Glomerular endothelial cell (primary cell): ENCODE measurements around the gene RTP5. TPM values are rescaled to one million over a fixed set of nuclear protein-coding genes. Genes with fewer than 3 reads are reported as not detected.

Source experiments
- DNase-seq: peaks from one replicate; pipeline ENCODE4 v3.0.0-alpha.2; 2011; ENCODE audit warnings: low read depth, low spot score; ENCODE audit errors: extremely low read depth
- total RNA-seq: library from RNA; depleted of rRNA; stranded (reverse); fragments of >200 nt; gene quantifications from 2 replicates; pipeline ENCODE4 v1.2.3, GENCODE V29; 2015

RTP5 gene
- total RNA-seq, 1 donor from 2014 or later: not detected

GRCh38 chr2:241843321-241844065 lies 26.0 kb upstream of the RTP5 start:
- DNase-seq: no peak

DNA sequence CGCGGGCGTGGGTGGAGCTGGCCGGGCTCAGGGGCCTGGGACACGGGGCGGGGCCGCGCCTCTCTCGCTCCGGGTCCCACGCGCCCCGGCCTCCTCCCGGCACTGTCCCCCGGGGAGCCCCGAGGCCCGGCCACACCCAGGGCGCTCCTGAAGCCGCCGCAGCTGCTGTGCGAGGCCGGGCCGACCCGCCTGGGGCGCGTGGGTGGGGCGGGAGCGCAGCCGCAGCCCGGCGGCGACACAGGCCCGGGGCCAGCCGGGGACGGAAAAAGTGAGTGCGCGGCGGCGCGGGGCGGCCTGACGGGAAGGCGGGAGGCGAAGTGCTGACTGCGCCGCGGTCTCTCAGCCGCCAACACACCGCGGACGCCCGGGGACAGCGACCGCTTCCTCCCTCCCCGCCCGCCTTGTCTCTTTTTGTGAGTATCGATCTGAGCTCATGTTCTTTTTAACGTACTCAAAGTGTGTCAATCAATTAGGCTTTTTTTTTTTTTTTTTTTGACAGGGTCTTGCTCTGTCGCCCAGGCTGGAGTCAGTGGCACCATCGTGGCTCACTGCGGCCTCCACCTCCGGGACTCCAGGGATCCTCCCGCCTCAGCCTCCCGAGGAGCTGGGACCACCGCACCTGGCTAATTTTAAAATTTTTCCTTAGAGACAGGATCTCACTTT lies 25.3 kb upstream of the RTP5 start:
- no peak for DNase-seq

- no peak for DNase-seq
Measured at GRCh38 chr2:241844831-241845578, 24.5 kb upstream of the RTP5 start.

DNA sequence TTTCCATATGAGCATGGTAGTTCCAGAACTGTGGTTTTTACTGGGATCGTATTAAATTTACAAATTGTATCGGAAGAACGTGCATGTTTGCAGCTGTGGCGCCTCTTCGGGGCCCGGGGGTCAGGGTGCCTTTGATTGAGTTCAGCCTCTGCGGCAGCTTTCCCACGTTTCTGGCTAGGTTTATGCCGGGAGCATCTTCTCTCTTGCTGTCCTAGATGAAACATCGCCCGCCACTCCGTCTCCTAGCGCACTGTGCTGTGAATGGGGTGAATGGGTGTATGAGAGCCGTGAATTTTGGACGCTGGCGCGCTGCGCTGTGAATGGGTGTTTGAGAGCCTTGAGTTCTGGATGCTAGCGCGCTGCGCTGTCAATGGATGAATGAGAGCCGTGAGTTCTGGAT lies 23.1 kb upstream of the RTP5 start:
- DNase-seq: no peak

DNA sequence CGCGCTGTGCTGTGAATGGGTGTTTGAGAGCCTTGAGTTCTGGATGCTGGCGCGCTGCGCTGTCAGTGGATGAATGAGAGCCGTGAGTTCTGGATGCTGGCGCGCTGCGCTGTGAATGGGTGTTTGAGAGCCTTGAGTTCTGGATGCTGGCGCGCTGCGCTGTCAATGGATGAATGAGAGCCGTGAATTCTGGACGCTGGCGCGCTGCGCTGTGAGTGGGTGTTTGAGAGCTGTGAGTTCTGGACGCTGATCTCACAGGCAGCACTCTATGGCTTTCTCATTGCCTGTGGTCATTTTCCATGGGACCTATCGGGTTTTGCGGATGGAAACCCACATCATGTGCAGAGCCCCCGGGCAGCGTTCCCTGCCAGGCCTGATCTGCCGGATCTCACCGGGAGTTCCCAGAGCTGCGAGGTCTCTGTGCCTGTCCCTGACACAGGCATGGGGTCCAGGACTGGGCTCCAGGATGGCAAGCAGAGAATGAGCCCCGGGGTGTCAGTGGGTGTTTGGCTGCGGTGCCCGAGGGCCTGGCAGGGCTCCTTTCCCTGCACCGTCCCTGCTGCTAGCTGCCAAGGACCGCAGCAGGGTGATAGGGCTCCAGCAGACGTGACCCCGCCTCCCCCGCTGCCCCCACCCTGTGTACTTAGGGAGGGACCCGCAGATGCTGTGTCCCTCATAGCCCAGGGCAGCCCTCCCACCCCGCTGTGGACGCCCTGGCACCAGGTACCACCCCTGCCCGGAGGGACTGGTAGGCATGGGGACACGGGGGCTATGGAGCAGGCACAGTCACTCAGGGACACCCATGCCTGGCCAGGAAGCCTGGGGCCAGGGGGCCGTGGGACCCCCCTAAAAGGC lies 20.5 kb upstream of the RTP5 start:
- no peak for DNase-seq

DNA sequence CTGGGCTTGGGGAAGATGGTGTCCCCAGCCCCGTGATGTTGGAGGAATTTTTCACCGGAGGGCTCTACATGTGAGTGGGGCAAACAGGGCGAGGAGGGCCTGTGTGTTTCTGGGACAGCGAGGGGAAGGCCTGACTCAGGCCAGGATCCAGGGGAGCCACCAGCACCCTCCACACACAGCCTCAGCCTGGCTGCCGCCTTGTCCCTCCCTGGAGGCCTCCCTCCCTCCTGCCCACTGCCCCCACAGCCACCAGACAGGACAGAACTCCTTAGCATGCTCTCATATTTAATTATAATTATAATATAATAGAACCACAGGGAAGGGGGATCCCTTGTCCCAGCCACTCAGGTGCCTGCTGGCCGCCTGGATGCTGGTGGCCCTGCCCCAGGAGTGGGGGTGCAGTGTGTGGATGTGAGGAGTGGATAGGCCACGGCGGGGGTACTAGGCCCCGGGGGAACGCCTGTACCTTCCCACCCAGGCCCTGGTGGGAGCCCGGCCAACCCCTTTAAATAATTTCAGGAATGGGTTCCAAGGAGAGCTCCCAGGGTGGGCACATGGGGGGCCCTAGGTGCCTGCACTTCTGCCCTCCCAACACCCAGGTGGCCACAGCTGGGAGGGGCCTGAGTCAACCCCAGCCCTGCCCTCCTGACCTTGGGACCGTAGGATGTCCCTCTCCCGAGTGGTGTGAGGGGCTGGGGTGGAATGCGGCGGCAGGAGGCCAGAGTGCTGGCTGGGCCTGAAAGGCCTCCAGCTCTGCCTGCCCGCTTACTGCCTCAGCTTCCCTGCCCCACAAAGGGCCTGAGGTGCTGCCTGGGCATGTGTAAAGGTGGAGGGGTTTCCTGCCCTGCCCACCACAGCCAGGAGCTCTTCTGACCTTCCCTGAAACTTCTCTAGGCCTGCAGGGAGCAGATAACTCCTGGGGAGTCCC lies 19.6 kb upstream of the RTP5 start:
- no peak for DNase-seq

DNA sequence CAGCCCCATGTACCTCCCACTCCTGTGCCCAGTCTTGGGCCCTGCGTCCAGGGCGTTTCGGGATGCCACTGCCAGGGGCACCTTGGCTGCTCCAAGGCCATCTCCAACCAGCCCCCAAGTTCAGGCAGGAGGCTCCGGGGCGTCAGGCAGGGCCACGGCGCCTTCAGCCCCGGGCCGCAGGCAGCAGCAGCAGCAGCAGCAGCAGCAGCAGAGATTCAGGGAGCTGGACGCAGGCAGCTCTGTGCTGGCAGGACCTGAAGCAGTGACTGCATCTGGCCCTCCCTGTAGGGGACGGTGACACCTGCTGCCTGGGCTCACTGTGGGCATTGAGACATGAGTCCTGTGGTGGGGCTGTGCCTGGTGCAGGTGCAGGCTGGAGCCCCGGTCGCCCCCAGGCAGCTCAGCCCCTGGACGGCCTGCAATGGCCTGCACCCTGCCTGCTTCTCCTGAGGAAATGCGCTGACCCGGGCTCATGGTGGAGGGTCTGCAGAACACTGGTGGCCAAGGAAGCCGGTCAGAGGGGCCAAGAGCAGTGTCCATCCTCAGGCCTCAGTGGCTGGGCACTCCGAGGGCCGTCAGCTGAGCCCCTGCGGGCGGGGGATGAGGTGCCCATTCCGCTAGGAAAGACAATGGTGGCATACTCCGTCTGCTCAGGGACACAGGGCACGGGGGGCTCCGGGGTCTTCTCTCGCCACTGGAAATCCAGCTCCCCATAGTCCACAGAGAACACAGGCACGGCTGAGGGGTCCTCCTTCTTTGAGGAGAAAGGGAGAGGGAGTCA lies 18.8 kb upstream of the RTP5 start:
- DNase-seq: no peak

DNA sequence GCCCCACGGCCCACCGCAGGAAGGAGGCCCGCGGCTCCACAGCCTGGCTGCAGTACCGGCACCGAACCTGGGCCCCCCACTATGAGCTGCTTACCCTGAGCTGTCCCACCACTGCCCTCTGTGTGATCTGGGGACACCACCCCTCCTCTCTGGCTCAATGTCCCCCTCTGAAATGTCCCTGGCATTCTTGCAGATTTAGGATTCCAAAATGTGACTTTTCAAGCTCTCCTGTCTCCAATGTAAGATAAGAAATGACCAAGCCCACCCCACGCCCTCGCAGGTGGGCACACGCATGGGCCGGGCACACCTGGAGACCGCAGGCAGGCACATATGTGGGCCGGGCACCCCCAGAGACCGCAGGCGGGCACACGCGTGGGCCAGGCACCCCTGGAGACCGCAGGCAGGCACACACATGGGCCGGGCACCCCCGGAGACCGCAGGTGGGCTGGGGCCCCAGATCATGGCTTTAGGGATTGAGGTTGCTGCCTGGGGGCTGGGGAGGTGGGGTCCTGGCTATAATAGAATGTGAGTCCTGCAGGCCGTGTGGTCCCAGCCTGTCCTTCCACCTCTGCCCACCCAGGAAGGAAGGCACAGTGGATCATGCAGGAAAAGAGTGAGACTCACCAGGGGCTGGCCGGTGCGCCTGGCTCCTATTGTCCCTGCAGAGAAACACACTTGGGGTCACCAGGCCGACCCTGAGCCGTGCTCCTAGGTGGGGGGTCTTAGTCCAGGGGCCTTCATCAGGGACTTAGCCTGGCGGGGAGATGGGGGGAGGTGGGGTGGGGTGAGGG lies 18.0 kb upstream of the RTP5 start:
- DNase-seq: no peak

DNA sequence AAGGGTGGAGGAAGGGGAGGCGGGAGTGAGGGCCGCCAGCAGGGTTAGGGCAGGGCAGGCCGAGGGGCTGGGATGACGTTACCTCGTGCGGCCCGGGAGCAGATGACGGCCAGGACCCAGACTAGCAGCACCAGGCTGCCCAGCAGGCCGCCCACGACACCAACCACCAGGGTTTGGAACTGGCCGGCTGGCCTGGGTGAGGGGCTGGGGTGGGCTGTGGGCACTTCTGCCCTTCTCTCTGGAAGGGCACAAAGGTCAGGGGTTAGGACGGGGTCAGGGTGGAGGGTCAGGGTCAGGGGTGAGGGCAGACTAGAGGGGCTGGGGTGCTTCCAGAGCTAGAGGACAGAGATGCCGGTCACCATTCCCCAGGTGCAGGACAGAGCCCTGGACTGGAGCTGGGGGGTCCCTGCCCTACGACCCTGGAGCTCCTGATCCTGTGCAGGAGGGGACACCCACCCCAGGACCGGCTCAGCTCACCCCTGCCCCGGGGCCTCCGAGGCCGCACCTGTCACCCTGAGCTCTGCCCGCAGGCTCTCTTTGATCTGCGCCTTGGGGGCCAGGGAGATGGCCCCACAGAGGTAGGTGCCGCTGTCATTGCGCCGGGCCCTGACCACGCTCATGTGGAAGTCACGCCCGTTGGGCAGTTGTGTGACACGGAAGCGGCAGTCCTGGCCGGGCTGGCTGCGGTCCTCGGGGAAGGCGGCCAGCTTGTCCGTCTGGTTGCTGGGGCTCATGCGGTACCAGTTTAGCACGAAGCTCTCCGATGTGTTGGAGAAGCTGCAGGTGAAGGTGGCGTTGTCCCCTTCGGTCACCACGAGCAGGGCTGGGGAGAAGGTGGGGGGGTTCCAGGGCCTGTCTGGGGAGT lies 17.2 kb upstream of the RTP5 start:
- no peak for DNase-seq

GRCh38 chr2:241852981-241853631 lies 16.4 kb upstream of the RTP5 start:
- no peak for DNase-seq

DNA sequence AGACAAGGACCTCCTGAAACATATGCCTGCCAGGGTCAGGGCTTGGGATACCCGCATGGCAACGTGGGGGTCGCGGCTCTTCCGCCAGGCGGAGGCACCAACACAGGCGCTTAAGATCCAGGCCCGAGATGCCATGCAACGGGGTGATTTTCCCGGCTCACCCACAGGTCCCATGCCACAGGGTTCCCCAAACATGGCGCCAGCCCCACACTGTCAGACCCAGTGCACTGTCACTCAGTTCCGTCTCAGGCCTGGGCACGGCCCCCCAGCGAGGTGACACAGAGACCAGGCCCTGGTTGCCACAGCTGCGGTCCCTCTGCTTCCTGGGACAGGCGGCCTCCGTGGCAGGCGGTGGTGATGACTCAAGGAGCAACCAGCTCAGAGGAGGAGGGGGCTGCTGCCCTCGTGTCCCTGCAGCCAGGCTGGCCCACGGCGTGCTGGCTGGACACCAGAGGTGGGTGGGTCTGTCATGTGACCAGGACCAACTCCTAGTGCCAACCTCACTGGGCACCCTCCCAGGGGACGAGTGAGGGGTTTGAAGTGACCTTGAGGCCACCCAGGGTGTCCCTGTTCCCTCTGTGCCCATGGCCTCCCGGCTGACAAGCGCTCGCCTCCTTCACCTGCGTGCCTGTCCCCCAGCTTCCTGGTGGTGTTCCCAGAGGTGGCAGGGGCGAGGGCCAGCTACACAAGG lies 15.7 kb upstream of the RTP5 start:
- no peak for DNase-seq

DNA sequence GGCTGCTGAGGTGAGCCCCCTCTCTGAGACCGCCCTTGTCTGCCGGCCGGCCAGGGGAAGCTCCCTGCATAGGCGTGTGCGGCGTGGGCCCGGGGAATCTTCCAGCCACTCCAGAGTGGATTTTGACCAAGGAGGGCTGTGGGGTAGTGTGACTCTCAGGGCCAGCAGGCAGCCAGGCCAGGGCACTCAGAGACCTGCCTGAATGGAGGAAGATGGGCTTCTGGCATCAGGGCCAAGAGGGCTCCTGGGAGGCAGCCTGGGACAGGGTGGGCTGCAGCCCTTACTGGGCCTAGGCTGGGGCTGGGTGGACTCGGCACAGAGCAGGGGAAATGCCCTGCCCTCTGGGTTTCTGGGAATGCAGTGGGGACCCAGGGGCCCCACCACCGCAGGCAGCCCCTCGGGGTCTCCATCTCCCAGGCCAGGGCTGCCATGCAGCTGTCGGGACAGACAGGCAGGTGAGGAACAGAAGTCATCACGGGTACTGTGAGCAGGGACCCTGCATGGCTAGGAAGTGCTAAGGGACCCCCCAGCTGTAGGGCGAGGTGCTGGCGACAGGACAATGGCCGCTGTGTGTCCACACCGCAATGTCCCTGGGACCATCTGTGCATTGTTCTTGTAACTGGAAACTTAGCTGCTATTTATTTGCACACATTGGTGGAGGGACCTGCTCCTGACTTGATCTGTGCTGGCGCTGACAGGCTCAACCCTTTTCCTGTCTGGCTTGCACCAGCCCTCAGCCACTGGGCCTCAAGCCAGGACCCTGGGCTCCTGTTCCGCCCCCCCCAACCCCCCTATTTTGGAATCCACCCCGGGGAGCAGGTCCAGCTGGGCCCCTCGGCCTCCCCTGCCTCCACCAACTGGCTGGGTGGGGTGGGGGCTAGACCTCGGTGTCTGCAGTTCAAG lies 14.9 kb upstream of the RTP5 start:
- DNase-seq: no peak

- no peak for DNase-seq
Measured at GRCh38 chr2:241855245-241855887, 14.2 kb upstream of the RTP5 start.

DNA sequence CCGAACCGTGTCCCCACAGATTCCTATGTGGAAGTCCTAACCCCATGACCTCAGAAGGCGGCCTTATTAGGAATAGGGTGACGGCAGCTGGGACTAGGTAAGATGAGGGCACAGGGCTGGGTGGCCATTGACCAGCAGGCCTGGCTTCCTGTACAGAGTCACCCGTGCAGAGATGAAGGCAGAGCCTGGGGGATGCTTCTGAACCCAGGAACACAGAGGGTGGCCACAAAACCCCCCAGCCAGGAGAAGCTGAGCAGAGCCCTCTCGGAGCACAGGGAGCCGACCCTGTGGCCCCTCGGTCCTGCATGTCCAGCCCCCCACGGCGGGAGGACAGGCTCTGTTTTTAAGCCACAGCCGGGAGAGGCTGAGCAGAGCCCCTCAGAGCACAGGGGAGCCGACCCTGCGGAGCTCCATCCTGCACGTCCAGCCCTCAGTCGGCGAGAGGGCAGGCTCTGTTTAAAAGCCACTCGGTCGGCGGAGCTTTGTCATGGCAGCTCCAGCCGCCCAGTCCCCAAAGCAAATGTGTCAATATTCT lies 13.6 kb upstream of the RTP5 start:
- no peak for DNase-seq
